ENCODE results near the gene IKBKE.

Gene IKBKE

DNA sequence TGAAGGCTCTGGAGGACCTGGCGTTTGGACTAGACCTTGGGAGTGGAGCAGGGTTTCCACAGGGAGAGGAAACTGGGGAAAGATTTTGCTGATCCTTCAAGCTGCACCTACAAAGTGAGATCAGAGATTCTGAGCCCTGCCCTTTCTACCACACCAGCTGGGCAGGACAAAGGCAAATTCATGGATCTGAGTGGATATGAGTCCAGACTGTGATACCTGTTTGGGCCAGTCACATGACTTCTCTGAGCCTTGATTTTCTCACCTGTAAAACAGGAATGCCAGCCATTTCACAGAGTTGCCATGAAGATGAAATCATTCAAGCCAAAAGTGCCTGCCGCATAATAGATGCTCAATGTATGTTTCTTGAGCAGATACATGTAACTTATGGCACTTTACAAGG is 32.1 kb downstream of the IKBKE start:
- Histone ChIP-seq H3K9ac (ENCODE audit: low read depth, low read length) (no peak overlapping the region), H3K36me3 (ENCODE audit: insufficient read depth, low read length) (no peaks in the 10 kb centered on the region), H3K4me1 (ENCODE audit: insufficient read depth, low read length) (peaks cover 15% of the 10 kb centered on the region; the same call in 1 of the 2 replicates), H3K9me3 (ENCODE audit: control insufficient read depth, insufficient read depth, low read length) (no peaks in the 10 kb centered on the region)

DNA sequence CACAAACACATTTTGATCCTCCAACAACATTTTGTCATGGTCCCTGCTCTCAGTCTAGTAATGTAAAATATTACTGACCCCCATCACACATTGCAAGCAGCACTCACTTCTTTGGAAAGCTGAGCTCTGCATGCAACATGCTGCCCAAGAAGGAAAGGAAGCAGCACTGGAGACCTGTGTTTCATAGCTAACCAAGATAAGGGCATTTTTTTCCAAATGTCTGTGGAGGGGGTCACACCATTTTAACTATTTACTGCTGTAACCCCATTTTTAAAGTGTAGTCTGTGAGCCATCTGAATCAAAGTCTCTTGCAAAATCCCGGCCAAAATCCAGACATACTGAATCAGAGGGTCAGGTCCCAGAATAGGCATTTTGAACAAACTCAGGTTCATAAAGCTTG is 32.5 kb downstream of the IKBKE start:
- H3K4me1 ChIP-seq (ENCODE audit: insufficient read depth, low read length) = peaks cover 15% of the 10 kb centered on the region; the same call in 1 of the 2 replicates
- H3K9ac ChIP-seq (ENCODE audit: low read depth, low read length) = no peak overlapping the region
- no peaks in the 10 kb centered on the region for H3K9me3 ChIP-seq (ENCODE audit: control insufficient read depth, insufficient read depth, low read length)
- no peaks in the 10 kb centered on the region for H3K36me3 ChIP-seq (ENCODE audit: insufficient read depth, low read length)

DNA sequence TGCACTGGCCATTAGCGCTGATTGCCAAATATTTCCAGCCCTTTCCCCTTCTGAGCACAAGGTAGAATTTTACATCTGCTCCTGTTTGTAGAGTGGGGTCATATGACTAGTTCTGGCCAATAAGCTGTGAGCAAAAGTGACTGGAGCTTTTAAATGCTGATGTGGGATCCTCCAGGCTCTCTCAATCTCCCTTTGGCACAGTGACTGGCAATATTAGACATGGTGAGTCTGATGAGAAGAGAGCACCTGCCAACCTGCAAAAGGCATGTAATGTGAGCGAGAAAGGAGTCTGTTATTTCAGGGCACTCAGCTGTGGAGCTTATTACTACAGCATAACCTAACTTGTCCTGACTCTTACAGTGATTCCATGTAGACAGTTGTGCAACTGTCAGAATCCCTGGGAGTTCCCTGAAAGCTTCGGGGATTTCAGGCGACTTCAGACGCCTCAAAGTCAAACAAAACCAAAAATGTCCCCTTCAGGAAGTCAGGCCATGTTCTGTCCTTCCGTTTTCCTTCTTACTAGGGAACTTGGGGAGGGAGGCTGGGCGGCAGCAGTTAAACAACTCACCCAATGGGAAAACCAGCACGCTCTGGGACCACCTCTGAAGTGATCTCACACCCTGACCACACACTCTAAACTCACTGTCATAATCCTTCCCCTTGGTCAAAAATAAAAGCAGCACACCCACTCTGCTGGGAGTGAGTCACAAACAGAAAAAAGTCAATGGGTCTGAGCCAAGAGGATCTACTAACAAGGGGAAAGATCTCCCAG is 33.5 kb downstream of the IKBKE start:
- Histone ChIP-seq H3K36me3 (ENCODE audit: insufficient read depth, low read length) (no peaks in the 10 kb centered on the region), H3K4me1 (ENCODE audit: insufficient read depth, low read length) (peaks cover 10% of the 10 kb centered on the region; the same call in 1 of the 2 replicates), H3K9ac (ENCODE audit: low read depth, low read length) (no peak overlapping the region), H3K9me3 (ENCODE audit: control insufficient read depth, insufficient read depth, low read length) (no peaks in the 10 kb centered on the region)

GRCh38 chr1:206504363-206504713 is 34.1 kb downstream of the IKBKE start:
- H3K9me3 ChIP-seq (ENCODE audit: control insufficient read depth, insufficient read depth, low read length) = no peaks in the 10 kb centered on the region
- H3K36me3 ChIP-seq (ENCODE audit: insufficient read depth, low read length) = no peaks in the 10 kb centered on the region
- H3K4me1 ChIP-seq (ENCODE audit: insufficient read depth, low read length) = peaks cover 8% of the 10 kb centered on the region; the same call in 1 of the 2 replicates
- no peak overlapping the region for H3K9ac ChIP-seq (ENCODE audit: low read depth, low read length)

GRCh38 chr1:206505702-206506355 is 35.6 kb downstream of the IKBKE start:
- H3K4me1 ChIP-seq (ENCODE audit: insufficient read depth, low read length) = peaks cover 5% of the 10 kb centered on the region; the same call in 1 of the 2 replicates
- peak overlapping the region; percentile 84; the same call in 1 of the 2 replicates for H3K9ac ChIP-seq (ENCODE audit: low read depth, low read length)
- no peaks in the 10 kb centered on the region for H3K36me3 ChIP-seq (ENCODE audit: insufficient read depth, low read length)
- H3K9me3 ChIP-seq (ENCODE audit: control insufficient read depth, insufficient read depth, low read length) = no peaks in the 10 kb centered on the region

DNA sequence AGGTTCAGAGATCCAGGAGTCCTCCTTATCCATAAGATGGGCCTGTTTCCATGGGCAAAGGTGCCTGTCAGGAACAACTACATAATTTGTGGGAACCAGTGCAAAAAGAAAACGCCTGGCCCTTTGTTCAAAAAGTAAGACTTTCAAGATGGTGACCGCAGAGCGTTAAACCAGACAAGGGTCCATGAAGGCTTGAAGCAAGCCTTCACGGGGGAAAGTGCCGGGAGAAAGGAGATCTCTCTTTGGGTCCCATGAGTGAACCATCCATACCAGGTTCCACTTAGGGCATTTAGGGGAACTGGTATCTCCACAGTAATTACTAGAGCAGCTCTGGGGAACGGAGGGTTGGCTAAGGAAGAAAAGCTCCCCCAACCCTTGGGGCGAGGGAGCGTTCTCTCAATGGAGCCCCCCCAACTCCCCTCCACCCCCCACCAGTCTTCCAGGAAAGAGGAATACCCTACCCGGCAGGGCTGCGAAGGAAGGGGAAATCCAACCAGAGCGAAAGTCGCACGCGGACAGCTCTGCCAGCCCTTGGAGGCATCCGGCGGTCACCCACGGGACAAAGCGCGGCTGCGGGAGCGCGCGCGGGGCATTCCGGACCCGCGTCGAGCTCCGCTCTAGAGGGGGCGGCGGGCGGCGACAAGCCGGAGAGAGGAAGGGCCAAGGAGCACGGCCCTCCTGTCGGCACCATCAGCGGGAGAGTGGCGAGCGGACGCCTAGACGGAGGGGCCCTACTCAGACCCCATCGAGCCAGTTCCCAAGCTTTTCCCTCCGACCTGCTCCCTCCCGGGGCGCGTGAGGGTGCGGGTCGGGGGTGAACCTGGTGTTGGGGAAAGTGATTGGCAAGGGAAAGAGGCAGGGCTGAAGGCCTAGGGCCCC is 36.4 kb downstream of the IKBKE start:
- H3K36me3 ChIP-seq (ENCODE audit: insufficient read depth, low read length) = no peaks in the 10 kb centered on the region
- H3K9ac ChIP-seq (ENCODE audit: low read depth, low read length) = peak overlapping the region; percentile 84; the same call in 1 of the 2 replicates
- H3K4me1 ChIP-seq (ENCODE audit: insufficient read depth, low read length) = peaks cover 5% of the 10 kb centered on the region
- H3K9me3 ChIP-seq (ENCODE audit: control insufficient read depth, insufficient read depth, low read length) = no peaks in the 10 kb centered on the region

DNA sequence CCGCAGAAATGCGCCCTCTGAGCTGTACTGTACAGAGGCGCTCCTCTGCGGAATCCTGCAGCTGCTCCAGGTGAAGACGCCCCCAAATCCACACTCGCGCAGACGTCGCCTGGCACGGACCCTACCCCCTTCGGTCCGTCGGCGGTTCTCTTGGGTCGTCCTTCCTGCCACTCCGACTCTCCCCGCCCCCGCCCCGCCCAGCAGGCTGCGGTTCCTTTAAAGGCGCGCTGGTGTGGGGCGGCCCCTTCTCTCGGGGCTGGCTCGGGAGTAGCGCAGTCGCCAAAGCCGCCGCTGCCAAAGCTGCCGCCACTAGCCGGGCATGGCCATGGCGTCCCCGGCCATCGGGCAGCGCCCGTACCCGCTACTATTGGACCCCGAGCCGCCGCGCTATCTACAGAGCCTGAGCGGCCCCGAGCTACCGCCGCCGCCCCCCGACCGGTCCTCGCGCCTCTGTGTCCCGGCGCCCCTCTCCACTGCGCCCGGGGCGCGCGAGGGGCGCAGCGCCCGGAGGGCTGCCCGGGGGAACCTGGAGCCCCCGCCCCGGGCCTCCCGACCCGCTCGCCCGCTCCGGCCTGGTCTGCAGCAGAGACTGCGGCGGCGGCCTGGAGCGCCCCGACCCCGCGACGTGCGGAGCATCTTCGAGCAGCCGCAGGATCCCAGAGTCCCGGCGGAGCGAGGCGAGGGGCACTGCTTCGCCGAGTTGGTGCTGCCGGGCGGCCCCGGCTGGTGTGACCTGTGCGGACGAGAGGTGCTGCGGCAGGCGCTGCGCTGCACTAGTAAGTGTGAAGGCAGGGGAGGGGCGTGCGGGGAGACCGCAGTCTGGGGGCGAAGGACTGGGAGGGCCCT is 37.2 kb downstream of the IKBKE start, which contains the start of gene RASSF5:
Gene RASSF5, plus strand, starts transcription at position 248 of the 846 bp plus-strand sequence. Its CDS starts 72 bp downstream, at position 320.
- peaks cover 14% of the 10 kb centered on the region for H3K4me1 ChIP-seq (ENCODE audit: insufficient read depth, low read length)
- no peaks in the 10 kb centered on the region for H3K9me3 ChIP-seq (ENCODE audit: control insufficient read depth, insufficient read depth, low read length)
- H3K9ac ChIP-seq (ENCODE audit: low read depth, low read length) = peak within 1 kb of the TSS; percentile 84; the same call in 1 of the 2 replicates
- H3K36me3 ChIP-seq (ENCODE audit: insufficient read depth, low read length) = no peaks in the 10 kb centered on the region

- Histone ChIP-seq H3K9me3 (ENCODE audit: control insufficient read depth, insufficient read depth, low read length) (no peaks in the 10 kb centered on the region), H3K36me3 (ENCODE audit: insufficient read depth, low read length) (no peaks in the 10 kb centered on the region), H3K9ac (ENCODE audit: low read depth, low read length) (peak overlapping the region; percentile 84; the same call in 1 of the 2 replicates), H3K4me1 (ENCODE audit: insufficient read depth, low read length) (peaks cover 18% of the 10 kb centered on the region)
Observed at GRCh38 chr1:206508130-206508889, 38.0 kb downstream of the IKBKE start.

DNA sequence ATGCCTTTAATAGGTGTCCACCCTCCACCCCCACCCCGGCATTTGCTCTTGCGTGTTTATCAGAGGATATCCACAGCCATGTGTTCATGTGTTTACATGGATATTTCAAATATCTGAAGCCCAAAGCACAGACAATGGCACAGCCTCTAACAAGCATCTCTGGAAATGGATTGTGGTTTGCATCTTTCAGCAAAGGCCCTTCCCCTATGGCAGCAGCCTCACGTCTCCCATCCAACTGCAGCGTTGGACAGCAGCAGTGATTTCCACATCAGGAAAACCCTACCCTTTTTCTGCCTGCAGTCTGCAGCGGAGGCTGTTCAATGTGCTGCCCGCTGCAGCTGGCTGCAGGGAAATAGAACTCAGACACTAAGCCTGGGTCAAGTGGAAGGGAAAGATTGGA is 38.7 kb downstream of the IKBKE start:
- Histone ChIP-seq H3K4me1 (ENCODE audit: insufficient read depth, low read length) (peaks cover 21% of the 10 kb centered on the region), H3K36me3 (ENCODE audit: insufficient read depth, low read length) (no peaks in the 10 kb centered on the region), H3K9ac (ENCODE audit: low read depth, low read length) (no peak overlapping the region), H3K9me3 (ENCODE audit: control insufficient read depth, insufficient read depth, low read length) (no peaks in the 10 kb centered on the region)

DNA sequence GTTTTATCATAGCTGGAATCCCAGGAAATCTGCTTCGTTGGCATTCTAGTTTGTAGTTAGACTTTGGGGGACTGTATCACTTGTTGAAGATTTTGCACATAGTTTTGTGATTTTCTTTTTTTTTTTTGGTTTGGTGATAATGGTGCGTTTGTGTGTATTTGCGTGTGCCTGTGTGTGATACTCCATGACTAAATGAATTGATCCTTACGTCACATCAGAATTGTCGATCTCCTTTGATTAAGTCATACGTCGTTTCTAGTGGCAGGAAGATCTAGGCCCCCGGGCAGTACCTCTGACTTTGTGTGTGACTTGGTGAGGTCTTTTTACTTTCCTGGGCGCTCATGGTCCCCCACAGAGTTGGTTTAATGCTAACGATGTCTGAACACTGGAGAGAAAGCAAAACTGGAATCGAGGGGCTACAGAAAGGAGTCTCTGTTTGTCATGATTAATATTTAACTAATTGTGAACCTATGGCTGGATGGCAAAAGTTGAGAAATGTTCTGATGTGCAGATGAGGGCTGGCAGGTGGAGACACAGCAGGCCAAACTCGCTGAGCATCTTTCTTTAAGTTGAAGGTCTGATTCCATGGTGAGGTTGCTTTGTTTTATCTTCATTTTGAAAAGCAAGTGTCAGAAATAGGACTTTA is 39.5 kb downstream of the IKBKE start:
- no peak overlapping the region for H3K9ac ChIP-seq (ENCODE audit: low read depth, low read length)
- no peaks in the 10 kb centered on the region for H3K36me3 ChIP-seq (ENCODE audit: insufficient read depth, low read length)
- H3K4me1 ChIP-seq (ENCODE audit: insufficient read depth, low read length) = peaks cover 18% of the 10 kb centered on the region
- no peaks in the 10 kb centered on the region for H3K9me3 ChIP-seq (ENCODE audit: control insufficient read depth, insufficient read depth, low read length)

- Histone ChIP-seq H3K9ac (ENCODE audit: low read depth, low read length) (no peak overlapping the region), H3K4me1 (ENCODE audit: insufficient read depth, low read length) (peaks cover 18% of the 10 kb centered on the region), H3K36me3 (ENCODE audit: insufficient read depth, low read length) (no peaks in the 10 kb centered on the region), H3K9me3 (ENCODE audit: control insufficient read depth, insufficient read depth, low read length) (no peaks in the 10 kb centered on the region)
Observed at GRCh38 chr1:206510371-206510770, 40.1 kb downstream of the IKBKE start.

DNA sequence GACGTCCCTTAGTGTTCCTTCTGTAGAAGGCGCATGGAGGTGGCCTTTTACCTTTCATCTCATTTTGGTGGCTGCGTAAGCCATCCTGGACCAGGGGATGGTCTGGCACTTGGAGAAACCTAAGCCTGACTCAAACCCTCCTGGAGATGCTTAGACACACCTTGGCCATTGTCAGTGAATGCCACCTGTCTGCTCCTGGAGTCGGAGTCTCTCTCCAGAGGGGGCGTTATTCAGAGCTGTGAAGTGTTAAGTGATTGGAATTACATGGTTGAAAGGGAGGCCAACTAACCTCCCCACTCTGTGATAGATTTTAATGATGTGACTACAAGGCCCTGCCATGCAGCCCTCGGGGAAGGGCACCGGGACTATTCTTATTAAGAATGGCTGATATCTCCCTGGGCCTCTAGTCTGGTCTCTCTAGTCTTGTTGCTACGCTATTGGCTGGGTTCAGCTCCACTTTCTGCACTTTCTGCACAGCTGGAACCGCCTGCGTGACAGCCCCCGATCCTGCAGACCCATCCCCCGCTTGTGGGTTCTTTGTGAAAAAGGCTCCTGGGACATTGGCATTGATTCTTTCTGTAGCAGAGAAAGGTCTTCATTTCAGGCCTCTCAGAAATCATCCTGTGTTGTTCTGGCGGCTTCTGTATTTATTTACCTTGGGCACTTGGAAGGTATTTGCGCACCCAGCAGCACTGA is 41.2 kb downstream of the IKBKE start:
- Histone ChIP-seq H3K9me3 (ENCODE audit: control insufficient read depth, insufficient read depth, low read length) (no peaks in the 10 kb centered on the region), H3K36me3 (ENCODE audit: insufficient read depth, low read length) (no peaks in the 10 kb centered on the region), H3K9ac (ENCODE audit: low read depth, low read length) (no peak overlapping the region), H3K4me1 (ENCODE audit: insufficient read depth, low read length) (peaks cover 18% of the 10 kb centered on the region)
